GM06990 (cell line): ENCODE data around the gene ARL15.
"Not testable (repeated sequence)": the region's sequence is repeated elsewhere in the genome, so short reads cannot be mapped to it uniquely, and the experiment has no call there.

Experiments used
- DNase-seq: peaks from one replicate; pipeline ENCODE4 v3.0.0-alpha.2; 2011; ENCODE audit not compliant: insufficient read length; ENCODE audit errors: extremely low read depth
- H3K27me3 ChIP-seq: replicated peaks from 2 replicates; pipeline ENCODE4 v1.6.0; 2011; ENCODE audit warnings: low read length; ENCODE audit not compliant: control insufficient read depth, insufficient read depth
- H3K36me3 ChIP-seq: 2 replicates; pipeline ENCODE4 v1.5.1; 2011; ENCODE audit warnings: low read length; ENCODE audit not compliant: control insufficient read depth, insufficient read depth
- H3K4me3 ChIP-seq: replicated peaks from 2 replicates; pipeline ENCODE4 v1.5.1; 2011; ENCODE audit warnings: low read depth, mild to moderate bottlenecking, control low read depth, low read length
- CTCF ChIP-seq: IDR thresholded peaks from 2 replicates; pipeline ENCODE4 v1.5.1; 2011; ENCODE audit warnings: low read length, control low read depth, mild to moderate bottlenecking, inconsistent platforms; ENCODE audit not compliant: insufficient read depth, poor library complexity, severe bottlenecking

Gene ARL15

GRCh38 chr5:53856506-53856905 is 453.9 kb downstream of the ARL15 start:
- no peak for TF ChIP-seq CTCF
- no peak for DNase-seq
- H3K36me3 ChIP-seq: no peaks in the 10 kb centered on the region

GRCh38 chr5:53836851-53837430 is 473.4 kb downstream of the ARL15 start:
- not testable (repeated sequence) for H3K36me3 ChIP-seq, H3K27me3 ChIP-seq

More at GRCh38 chr5:53856506-53856905, 453.9 kb downstream of the ARL15 start:
- H3K4me3 ChIP-seq: no peak overlapping the region
- no peaks in the 10 kb centered on the region for H3K27me3 ChIP-seq

DNA sequence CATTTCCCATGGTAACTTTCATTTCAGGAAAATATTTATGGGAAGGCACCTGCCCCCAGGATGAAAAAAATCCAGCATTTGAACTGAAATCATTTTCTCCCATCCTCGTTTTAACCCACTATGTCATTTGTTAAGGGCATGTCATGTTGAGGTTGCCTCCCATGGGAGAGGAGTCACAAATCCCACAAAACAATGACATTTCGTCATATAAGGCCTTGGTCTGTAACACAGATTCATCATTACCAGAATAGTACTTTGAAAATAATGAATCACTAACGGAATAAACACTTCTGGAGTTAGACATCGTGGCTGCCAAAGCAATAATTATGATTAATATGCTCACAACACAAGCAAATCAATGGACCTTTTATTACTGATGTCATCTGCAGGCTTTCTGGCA is 475.9 kb downstream of the ARL15 start:
- no peak for TF ChIP-seq CTCF
- Histone ChIP-seq H3K4me3 (no peak overlapping the region), H3K27me3 (no peaks in the 10 kb centered on the region), H3K36me3 (no peaks in the 10 kb centered on the region)
- DNase-seq: no peak

More at GRCh38 chr5:53836851-53837430, 473.4 kb downstream of the ARL15 start:
- H3K4me3 ChIP-seq, DNase-seq: not testable (repeated sequence)
